Cardiac fibroblast (primary cell): Measurements from ENCODE around the gene TEX29.

Experiments
- DNase-seq, 2 donors: peaks; one replicate each; pipeline versions ENCODE4 v3.0.0 to v3.0.0-alpha.2; 2010; ENCODE audit warnings: low read depth in 2 of 2
- H3K4me3 ChIP-seq, 2 donors: replicated peaks in 1 of 2; 1 replicate in 1 of 2; 2 replicates in 1 of 2; pipeline ENCODE4 v1.5.1; 2011; ENCODE audit warnings: low read depth in 2 of 2, low read length in 2 of 2, mild to moderate bottlenecking in 2 of 2, moderate library complexity in 1 of 2
- TF ChIP-seq, protein P1 (sequence below): IDR thresholded peaks from one replicate; pipeline ENCODE4 v1.5.1; 2011; ENCODE audit warnings: low read depth, mild to moderate bottlenecking, low read length, inconsistent platforms

TEX29 gene

GRCh38 chr13:111385183-111385857 lies 64.9 kb downstream of the TEX29 start:
- TF ChIP-seq, protein P1, sequence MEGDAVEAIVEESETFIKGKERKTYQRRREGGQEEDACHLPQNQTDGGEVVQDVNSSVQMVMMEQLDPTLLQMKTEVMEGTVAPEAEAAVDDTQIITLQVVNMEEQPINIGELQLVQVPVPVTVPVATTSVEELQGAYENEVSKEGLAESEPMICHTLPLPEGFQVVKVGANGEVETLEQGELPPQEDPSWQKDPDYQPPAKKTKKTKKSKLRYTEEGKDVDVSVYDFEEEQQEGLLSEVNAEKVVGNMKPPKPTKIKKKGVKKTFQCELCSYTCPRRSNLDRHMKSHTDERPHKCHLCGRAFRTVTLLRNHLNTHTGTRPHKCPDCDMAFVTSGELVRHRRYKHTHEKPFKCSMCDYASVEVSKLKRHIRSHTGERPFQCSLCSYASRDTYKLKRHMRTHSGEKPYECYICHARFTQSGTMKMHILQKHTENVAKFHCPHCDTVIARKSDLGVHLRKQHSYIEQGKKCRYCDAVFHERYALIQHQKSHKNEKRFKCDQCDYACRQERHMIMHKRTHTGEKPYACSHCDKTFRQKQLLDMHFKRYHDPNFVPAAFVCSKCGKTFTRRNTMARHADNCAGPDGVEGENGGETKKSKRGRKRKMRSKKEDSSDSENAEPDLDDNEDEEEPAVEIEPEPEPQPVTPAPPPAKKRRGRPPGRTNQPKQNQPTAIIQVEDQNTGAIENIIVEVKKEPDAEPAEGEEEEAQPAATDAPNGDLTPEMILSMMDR, result no peak
- no peak overlapping the region for H3K4me3 ChIP-seq
- DNase-seq, result no peak

- DNase-seq, result no peak
- TF ChIP-seq, protein P1, result no peak
- H3K4me3 ChIP-seq, result no peak overlapping the region
Measured at GRCh38 chr13:111387026-111387871, 66.8 kb downstream of the TEX29 start.

DNA sequence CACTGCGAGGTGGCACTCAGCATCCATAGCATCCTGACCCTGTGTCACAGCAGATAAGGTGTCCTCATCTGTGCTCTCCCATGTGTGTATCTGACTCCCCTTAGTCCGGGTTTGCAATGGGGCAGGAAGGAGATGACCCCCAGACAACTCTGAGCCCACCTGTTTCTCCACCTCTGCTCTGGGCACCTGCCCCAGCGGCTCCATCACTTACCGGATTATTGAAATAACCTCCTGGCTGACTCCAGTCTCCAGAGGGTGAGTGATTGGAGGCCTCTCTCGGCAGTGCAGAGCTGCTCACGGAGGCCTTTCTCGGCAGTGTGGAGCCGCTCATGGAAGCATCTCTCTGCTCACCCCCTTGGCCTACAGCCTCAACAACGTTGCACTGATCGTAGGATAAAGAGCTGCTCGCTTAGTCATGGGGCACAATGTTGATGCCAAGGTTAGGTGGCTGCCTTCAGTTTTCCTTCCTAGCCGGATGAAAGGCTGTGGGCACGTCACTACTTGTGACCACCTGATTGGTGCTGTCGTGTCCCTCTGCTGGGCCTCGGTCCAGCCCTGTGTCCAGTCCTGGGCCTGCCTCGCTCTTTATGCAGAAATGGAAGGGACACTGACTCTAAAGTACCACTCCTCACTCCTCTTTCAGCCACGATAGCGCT lies 67.6 kb downstream of the TEX29 start:
- DNase-seq, result no peak
- TF ChIP-seq, protein P1, result no peak
- H3K4me3 ChIP-seq, result no peak overlapping the region

GRCh38 chr13:111388851-111389500 lies 68.5 kb downstream of the TEX29 start:
- H3K4me3 ChIP-seq, result no peak overlapping the region
- TF ChIP-seq, protein P1, result no peak
- no peak for DNase-seq

- no peak for DNase-seq
- TF ChIP-seq, protein P1, result no peak
- no peak overlapping the region for H3K4me3 ChIP-seq
Measured at GRCh38 chr13:111389621-111390521, 69.4 kb downstream of the TEX29 start.
